Endothelial cell (in vitro differentiated cells): ENCODE results near the gene FGF12. TPM values are rescaled to one million over a fixed set of nuclear protein-coding genes. Genes with fewer than 3 reads are reported as not detected.

Source experiments
- DNase-seq: peaks from one replicate; pipeline ENCODE4 v3.0.0; 2021; ENCODE audit warnings: low spot score
- H3K27ac Mint-ChIP-seq: one replicate; pipeline ENCODE4 v1.8.0; 2021; ENCODE audit warnings: mixed read lengths, inconsistent platforms; ENCODE audit not compliant: unreplicated experiment
- H3K27me3 Mint-ChIP-seq: one replicate; pipeline ENCODE4 v1.8.0; 2021; ENCODE audit warnings: mild to moderate bottlenecking, moderate library complexity, mixed read lengths, inconsistent platforms; ENCODE audit not compliant: unreplicated experiment
- H3K36me3 Mint-ChIP-seq: one replicate; pipeline ENCODE4 v1.8.0; 2021; ENCODE audit warnings: mild to moderate bottlenecking, low read depth, mixed read lengths, inconsistent platforms; ENCODE audit not compliant: unreplicated experiment
- H3K4me1 Mint-ChIP-seq: one replicate; pipeline ENCODE4 v1.8.0; 2021; ENCODE audit warnings: mild to moderate bottlenecking, mixed read lengths, inconsistent platforms; ENCODE audit not compliant: unreplicated experiment
- H3K4me3 Mint-ChIP-seq: one replicate; pipeline ENCODE4 v1.8.0; 2021; ENCODE audit warnings: mild to moderate bottlenecking, mixed read lengths, inconsistent platforms; ENCODE audit not compliant: unreplicated experiment
- H3K9me3 Mint-ChIP-seq: one replicate; pipeline ENCODE4 v1.8.0; 2021; ENCODE audit warnings: mixed read lengths, inconsistent platforms; ENCODE audit not compliant: unreplicated experiment
- CTCF ChIP-seq: fragments of 200-600 bp; sonication (generic); IDR thresholded peaks from one replicate; pipeline ENCODE4 v1.5.0; 2021; ENCODE audit warnings: antibody characterized with exemption; ENCODE audit not compliant: unreplicated experiment
- total RNA-seq: library from RNA; stranded (reverse); fragmentation: NEBNext Ultra II Directional; extraction: Animal tissue kit (Norgen Biotek cat#: 25700); gene quantifications from one replicate; pipeline ENCODE4 v1.2.1, GENCODE V29; 2021; ENCODE audit not compliant: unreplicated experiment

FGF12 gene
- total RNA-seq, 1 donor from 2014 or later = 19.1 TPM

GRCh38 chr3:192186045-192186444, 541.3 kb downstream of the FGF12 start:
- peaks cover 3% of the 10 kb centered on the region for H3K4me1 Mint-ChIP-seq
- DNase-seq = no peak
- no peak overlapping the region for H3K4me3 Mint-ChIP-seq
- no peak overlapping the region for H3K27ac Mint-ChIP-seq
- TF ChIP-seq CTCF = no peak
- H3K36me3 Mint-ChIP-seq = no peaks in the 10 kb centered on the region
- no peaks in the 10 kb centered on the region for H3K27me3 Mint-ChIP-seq
- H3K9me3 Mint-ChIP-seq = no peaks in the 10 kb centered on the region

GRCh38 chr3:192183109-192183508, 544.2 kb downstream of the FGF12 start:
- DNase-seq = no peak
- H3K36me3 Mint-ChIP-seq = no peaks in the 10 kb centered on the region
- H3K27me3 Mint-ChIP-seq = no peaks in the 10 kb centered on the region
- no peak overlapping the region for H3K4me3 Mint-ChIP-seq
- peaks cover 3% of the 10 kb centered on the region for H3K4me1 Mint-ChIP-seq
- H3K9me3 Mint-ChIP-seq = no peaks in the 10 kb centered on the region
- TF ChIP-seq CTCF = no peak
- no peak overlapping the region for H3K27ac Mint-ChIP-seq

- Mint-ChIP-seq H3K27me3 (no peaks in the 10 kb centered on the region), H3K9me3 (no peaks in the 10 kb centered on the region), H3K36me3 (peaks cover under 1% of the 10 kb centered on the region), H3K4me1 (no peaks in the 10 kb centered on the region), H3K27ac (no peak overlapping the region), H3K4me3 (no peak overlapping the region)
- DNase-seq = no peak
- no peak for TF ChIP-seq CTCF
Measured at GRCh38 chr3:192181151-192181550, 546.2 kb downstream of the FGF12 start.

- Mint-ChIP-seq H3K9me3 (no peaks in the 10 kb centered on the region), H3K36me3 (peaks cover 3% of the 10 kb centered on the region), H3K27me3 (no peaks in the 10 kb centered on the region), H3K4me3 (no peak overlapping the region), H3K27ac (no peak overlapping the region), H3K4me1 (no peaks in the 10 kb centered on the region)
- no peak for DNase-seq
- TF ChIP-seq CTCF = no peak
Measured at GRCh38 chr3:192177383-192177782, 550.0 kb downstream of the FGF12 start.

GRCh38 chr3:192174283-192174682, 553.1 kb downstream of the FGF12 start:
- H3K9me3 Mint-ChIP-seq = no peaks in the 10 kb centered on the region
- H3K36me3 Mint-ChIP-seq = peaks cover 3% of the 10 kb centered on the region
- DNase-seq = no peak
- no peaks in the 10 kb centered on the region for H3K27me3 Mint-ChIP-seq
- TF ChIP-seq CTCF = no peak
- no peak overlapping the region for H3K27ac Mint-ChIP-seq
- H3K4me1 Mint-ChIP-seq = peaks cover 16% of the 10 kb centered on the region
- no peak overlapping the region for H3K4me3 Mint-ChIP-seq
